Hindlimb muscle (tissue), 1 donor: ENCODE data around the gene SIRT7. TPM values are rescaled to one million over a fixed set of nuclear protein-coding genes. Genes with fewer than 3 reads are reported as not detected.
A peak's percentile ranks its signal among the peaks of the same experiment; 100 is the strongest.

Experiments
- DNase-seq: peaks from one replicate; pipeline ENCODE4 v3.0.0-alpha.2; 2013
- polyA plus RNA-seq: library from polyadenylated mRNA; unstranded; fragments of 120-200 nt; gene quantifications from one replicate; pipeline ENCODE4 v1.2.1, GENCODE V29; 2013; ENCODE audit not compliant: insufficient read length

SIRT7 gene
- polyA plus RNA-seq, 1 donor, result 9.3 TPM

GRCh38 chr17:81931557-81932332, 13.8 kb upstream of the SIRT7 start:
- no peak for DNase-seq

GRCh38 chr17:81931189-81931556, 13.2 kb upstream of the SIRT7 start:
- DNase-seq, result no peak

- DNase-seq, result no peak
Observed at GRCh38 chr17:81930142-81931125, 12.5 kb upstream of the SIRT7 start.

- DNase-seq, result no peak
Observed at GRCh38 chr17:81929253-81930141, 11.5 kb upstream of the SIRT7 start.

GRCh38 chr17:81928544-81929252, 10.7 kb upstream of the SIRT7 start:
- no peak for DNase-seq

- peak; percentile 97 for DNase-seq
Observed at GRCh38 chr17:81927653-81928543, 9.9 kb upstream of the SIRT7 start, which contains the start of gene MAFG. Gene MAFG (minus strand): TSS chr17:81927735. CDS start chr17:81923185, 4,550 bp downstream.

- no peak for DNase-seq
Observed at GRCh38 chr17:81927152-81927652, 9.2 kb upstream of the SIRT7 start.

- peak; percentile 73 for DNase-seq
Observed at GRCh38 chr17:81926451-81927151, 8.6 kb upstream of the SIRT7 start.

GRCh38 chr17:81925860-81926450, 8.0 kb upstream of the SIRT7 start:
- DNase-seq, result no peak

GRCh38 chr17:81924557-81925532, 6.9 kb upstream of the SIRT7 start:
- DNase-seq, result no peak

GRCh38 chr17:81923302-81924260, 5.6 kb upstream of the SIRT7 start:
- peak; percentile 56 for DNase-seq

- no peak for DNase-seq
Observed at GRCh38 chr17:81922566-81923301, 4.8 kb upstream of the SIRT7 start.

GRCh38 chr17:81921996-81922565, 4.1 kb upstream of the SIRT7 start:
- DNase-seq, result no peak

- DNase-seq, result no peak
Observed at GRCh38 chr17:81921537-81921862, 3.5 kb upstream of the SIRT7 start.

- no peak for DNase-seq
Observed at GRCh38 chr17:81920612-81921536, 2.9 kb upstream of the SIRT7 start.
